Measurements from ENCODE around the gene RNPS1.

RNPS1 gene

GRCh38 chr16:2210386-2211365 lies 57.2 kb downstream of the RNPS1 start, which contains the start of gene BRICD5:
BRICD5 (minus strand) TSS chr16:2210863; CDS start chr16:2210833, 30 bp downstream.
- no peak for DNase-seq

- DNase-seq: no peak
These were observed 58.0 kb downstream of the RNPS1 start for GRCh38 chr16:2210009-2210332.

GRCh38 chr16:2209258-2210008 lies 58.5 kb downstream of the RNPS1 start:
- DNase-seq: no peak

GRCh38 chr16:2208772-2209171 lies 59.2 kb downstream of the RNPS1 start:
- DNase-seq: no peak

GRCh38 chr16:2208308-2208707 lies 59.6 kb downstream of the RNPS1 start:
- no peak for DNase-seq

GRCh38 chr16:2207872-2208271 lies 60.1 kb downstream of the RNPS1 start:
- DNase-seq: no peak

- DNase-seq: no peak
These were observed 61.0 kb downstream of the RNPS1 start for GRCh38 chr16:2206780-2207433.

GRCh38 chr16:2206420-2206779 lies 61.5 kb downstream of the RNPS1 start:
- DNase-seq: no peak

- no peak for DNase-seq
These were observed 62.0 kb downstream of the RNPS1 start for GRCh38 chr16:2205967-2206313.

GRCh38 chr16:2205104-2205966 lies 62.6 kb downstream of the RNPS1 start, which contains the start of gene MLST8:
MLST8 (plus strand) TSS chr16:2205454; CDS start chr16:2206086, 632 bp downstream.
- peak; percentile 95 for DNase-seq

GRCh38 chr16:2204416-2205103 lies 63.4 kb downstream of the RNPS1 start:
- no peak for DNase-seq

All from activated CD8-positive, alpha-beta memory T cell treated with anti-CD3 and anti-CD28 coated beads, Interleukin-2, amount 50 U/mL, for 48 hours (primary cell).